HepG2 (cell line): ENCODE results near the gene LITAFD. TPM values are rescaled to one million over a fixed set of nuclear protein-coding genes. Genes with fewer than 3 reads are reported as not detected.

Experiments
- CAMTA2 ChIP-seq: sonication (generic); formaldehyde crosslinking; IDR thresholded peaks from 2 replicates; pipeline ENCODE4 v1.4.0; 2020; ENCODE audit warnings: mild to moderate bottlenecking, missing genetic modification reagents, borderline replicate concordance
- FOXC1 ChIP-seq: sonication (generic); formaldehyde crosslinking; IDR thresholded peaks from 2 replicates; pipeline ENCODE4 v1.8.0; 2022; ENCODE audit warnings: mild to moderate bottlenecking, missing genetic modification reagents, borderline replicate concordance
- GATA4 ChIP-seq: sonication (generic); IDR thresholded peaks from 2 replicates; pipeline ENCODE4 v1.6.1; 2016; ENCODE audit warnings: antibody characterized with exemption, low read depth, borderline replicate concordance
- HIVEP1 ChIP-seq: sonication (generic); formaldehyde crosslinking; IDR thresholded peaks from 2 replicates; pipeline ENCODE4 v1.4.0; 2020; ENCODE audit warnings: mild to moderate bottlenecking, missing genetic modification reagents
- KDM4B ChIP-seq: sonication (generic); formaldehyde crosslinking; IDR thresholded peaks from 2 replicates; pipeline ENCODE4 v1.4.0; 2020; ENCODE audit warnings: missing genetic modification reagents
- KDM5B ChIP-seq: sonication (generic); formaldehyde crosslinking; IDR thresholded peaks from 2 replicates; pipeline ENCODE4 v1.4.0; 2020; ENCODE audit warnings: missing genetic modification reagents, mild to moderate bottlenecking, borderline replicate concordance
- MEF2D ChIP-seq: sonication (generic); formaldehyde crosslinking; IDR thresholded peaks from 2 replicates; pipeline ENCODE4 v1.5.1; 2020; ENCODE audit warnings: mild to moderate bottlenecking, missing genetic modification reagents
- NBN ChIP-seq: fragments of 450-650 bp; conservative IDR thresholded peaks from 2 replicates; pipeline ENCODE4 v1.6.1; 2017
- PCBP1 ChIP-seq: fragments of 200-400 bp; formaldehyde crosslinking; IDR thresholded peaks from 2 replicates; pipeline ENCODE4 v1.6.1; 2017; ENCODE audit warnings: mild to moderate bottlenecking, low read depth, low read length, borderline replicate concordance
- TEAD3 ChIP-seq: optimal IDR thresholded peaks from 2 replicates; pipeline ENCODE3; 2016; ENCODE audit warnings: borderline replicate concordance
- TGIF2 ChIP-seq: IDR thresholded peaks from 2 replicates; pipeline ENCODE4 v1.6.1; 2016; ENCODE audit warnings: control low read depth, missing compliant biosample characterization
- THAP9 ChIP-seq: sonication (generic); formaldehyde crosslinking; IDR thresholded peaks from 2 replicates; pipeline ENCODE4; 2020; ENCODE audit warnings: missing genetic modification reagents, mild to moderate bottlenecking, borderline replicate concordance
- ZBTB40 ChIP-seq, 2 experiments: fragments of 450-650 bp in 1 of 2; sonication (generic) in 1 of 2; formaldehyde crosslinking in 1 of 2; IDR thresholded peaks; 2 replicates each; pipeline versions ENCODE4 v1.6.1 to v1.8.0; 2016 to 2022; ENCODE audit warnings: antibody characterized with exemption in 1 of 2, mild to moderate bottlenecking in 1 of 2, missing genetic modification reagents in 1 of 2
- ZFP62 ChIP-seq: sonication (generic); formaldehyde crosslinking; IDR thresholded peaks from 2 replicates; pipeline ENCODE4 v1.4.0; 2020; ENCODE audit warnings: missing genetic modification reagents
- ZNF292 ChIP-seq: sonication (generic); formaldehyde crosslinking; IDR thresholded peaks from 2 replicates; pipeline ENCODE4 v1.8.1; 2022; ENCODE audit warnings: mild to moderate bottlenecking, low read depth, missing genetic modification reagents, borderline replicate concordance
- ZNF549 ChIP-seq: sonication (generic); formaldehyde crosslinking; IDR thresholded peaks from 2 replicates; pipeline ENCODE4 v1.5.0; 2020; ENCODE audit warnings: missing genetic modification reagents
- ZNF7 ChIP-seq: IDR thresholded peaks from 2 replicates; pipeline ENCODE4 v1.6.1; 2016; ENCODE audit warnings: missing biosample characterization, missing genetic modification reagents
- ZNF747 ChIP-seq: sonication (generic); formaldehyde crosslinking; IDR thresholded peaks from 2 replicates; pipeline ENCODE4 v1.8.1; 2023; ENCODE audit warnings: missing genetic modification reagents, mild to moderate bottlenecking, borderline replicate concordance
- polyA plus RNA-seq, 8 experiments: library from polyadenylated mRNA; depleted of rRNA in 3 of 8; stranded (reverse) in 7 of 8; unstranded in 1 of 8; fragments of >200 nt; fragmentation: Illumina TruSeq in 4 of 8; extraction: Trizol in 4 of 8; gene quantifications; 2 replicates each; pipeline versions ENCODE4 v1.2.1 to v1.2.3, GENCODE V29; 2011 to 2016; ENCODE audit warnings: low read depth in 4 of 8, missing spikeins in 1 of 8, mixed read lengths in 1 of 8; ENCODE audit not compliant: insufficient read depth in 1 of 8
- total RNA-seq, 5 experiments: library from RNA; depleted of rRNA; stranded (reverse); fragments of >200 nt; fragmentation: Illumina TruSeq; extraction: Trizol; gene quantifications; 2 replicates each; pipeline ENCODE4 v1.2.3, GENCODE V29; 2016; ENCODE audit warnings: low read depth in 1 of 5

The LITAFD gene
- total and polyA plus RNA-seq, 2 of the 13 experiments (the other 11 are each of a cell fraction or from before 2014, with no cell fraction given), result not detected

GRCh38 chr16:8867216-8867931 is 14.8 kb upstream of the LITAFD start (continued):
- TF ChIP-seq THAP9 (CRISPR knock-in tag), result no peak; the same call in 1 of the 2 replicates
- no peak for TF ChIP-seq ZNF549 (CRISPR knock-in tag)
- TF ChIP-seq ZNF7, result no peak; the same call in 1 of the 2 replicates
- TF ChIP-seq ZNF747 (CRISPR knock-in tag), result peak; percentile 66; the same call in 1 of the 2 replicates
- no peak for TF ChIP-seq FOXC1 (CRISPR knock-in tag)
- no peak for TF ChIP-seq ZNF292 (CRISPR knock-in tag)
- TF ChIP-seq HIVEP1, result peak; percentile 30; the same call in 1 of the 2 replicates
- TF ChIP-seq MEF2D (CRISPR knock-in tag), result peak; percentile 51; the same call in 1 of the 2 replicates
- peak; percentile 3 for TF ChIP-seq TGIF2 (CRISPR knock-in tag)
- no peak for TF ChIP-seq KDM5B (CRISPR knock-in tag)
- no peak for TF ChIP-seq CAMTA2 (CRISPR knock-in tag)
- no peak for TF ChIP-seq KDM4B (CRISPR knock-in tag)
- no peak for TF ChIP-seq TEAD3 (CRISPR knock-in tag)
- TF ChIP-seq ZBTB40 (IDR thresholded peaks at IDR 0.05), result no peak
- TF ChIP-seq ZBTB40 (CRISPR knock-in tag; IDR thresholded peaks at IDR 0.05), result peak; percentile 75; the same call in 1 of the 2 replicates
- no peak for TF ChIP-seq GATA4
- TF ChIP-seq ZFP62, result no peak
- 0 out of 2 replicates have a peak, but pooled peaks have one; percentile 6 for TF ChIP-seq PCBP1
- no peak for TF ChIP-seq NBN
